Mesendoderm (in vitro differentiated cells): ENCODE results near the gene LTO1.

Experiments
- DNase-seq: peaks from one replicate; pipeline ENCODE4 v3.0.0; 2013
- H2AK5ac ChIP-seq: 2 replicates; pipeline ENCODE4 v1.6.1; 2013; ENCODE audit warnings: low read length, inconsistent platforms
- H2BK120ac ChIP-seq: 2 replicates; pipeline ENCODE4 v1.6.1; 2013; ENCODE audit warnings: low read depth, mild to moderate bottlenecking, low read length, moderate library complexity, mixed read lengths
- H2BK15ac ChIP-seq: replicated peaks from 2 replicates; pipeline ENCODE4 v1.6.1; 2013; ENCODE audit warnings: low read depth, mild to moderate bottlenecking, moderate library complexity
- H2BK5ac ChIP-seq: 2 replicates; pipeline ENCODE4 v1.6.1; 2013; ENCODE audit warnings: low read length, inconsistent platforms
- H3K18ac ChIP-seq: 2 replicates; pipeline ENCODE4 v1.6.1; 2013; ENCODE audit warnings: mild to moderate bottlenecking, low read length, mixed read lengths
- H3K23ac ChIP-seq: one replicate; pipeline ENCODE4 v1.6.1; 2013; ENCODE audit warnings: low read length
- H3K27ac ChIP-seq: 2 replicates; pipeline ENCODE4 v1.5.1; 2013; ENCODE audit warnings: low read depth, mild to moderate bottlenecking, inconsistent platforms, low read length, moderate library complexity
- H3K27me3 ChIP-seq: 2 replicates; pipeline ENCODE4 v1.6.1; 2013; ENCODE audit warnings: low read length, control low read depth, mild to moderate bottlenecking, inconsistent platforms; ENCODE audit not compliant: insufficient read depth, poor library complexity
- H3K36me3 ChIP-seq: 2 replicates; pipeline ENCODE4 v1.6.1; 2013; ENCODE audit warnings: low read length, inconsistent platforms; ENCODE audit not compliant: control insufficient read depth, insufficient read depth
- H3K4ac ChIP-seq: one replicate; pipeline ENCODE4 v1.6.1; 2013; ENCODE audit warnings: low read depth, mild to moderate bottlenecking, low read length, moderate library complexity
- H3K4me1 ChIP-seq: 2 replicates; pipeline ENCODE4 v1.6.1; 2013; ENCODE audit warnings: low read depth, low read length, inconsistent platforms; ENCODE audit not compliant: control insufficient read depth
- H3K4me2 ChIP-seq: 2 replicates; pipeline ENCODE4 v1.6.1; 2013; ENCODE audit warnings: low read length
- H3K4me3 ChIP-seq: 2 replicates; pipeline ENCODE4 v1.5.1; 2013; ENCODE audit warnings: mild to moderate bottlenecking, low read length
- H3K56ac ChIP-seq: one replicate; pipeline ENCODE4 v1.6.1; 2013; ENCODE audit warnings: low read length
- H3K79me1 ChIP-seq: 2 replicates; pipeline ENCODE4 v1.6.1; 2013; ENCODE audit warnings: low read length, inconsistent platforms
- H3K79me2 ChIP-seq: 2 replicates; pipeline ENCODE4 v1.6.1; 2013; ENCODE audit warnings: mild to moderate bottlenecking, low read length; ENCODE audit not compliant: control insufficient read depth, insufficient read depth
- H3K9ac ChIP-seq: 2 replicates; pipeline ENCODE4 v1.6.1; 2013; ENCODE audit warnings: low read length, inconsistent platforms
- H4K5ac ChIP-seq: one replicate; pipeline ENCODE4 v1.6.1; 2013; ENCODE audit warnings: low read length
- H4K8ac ChIP-seq: one replicate; pipeline ENCODE4 v1.6.1; 2013; ENCODE audit warnings: low read depth, mild to moderate bottlenecking, control low read depth, low read length, moderate library complexity
- WGBS: extraction: QIAGEN DNeasy Blood & Tissue Kit; methylation state at CpG from one replicate; pipeline ENCODE4 v1.1.7; 2013; ENCODE audit warnings: low lambda C conversion rate, missing lambda C conversion rate; ENCODE audit not compliant: insufficient coverage; ENCODE audit errors: extremely low coverage; 5-methylcytosine and 5-hydroxymethylcytosine counted together

Gene LTO1

DNA sequence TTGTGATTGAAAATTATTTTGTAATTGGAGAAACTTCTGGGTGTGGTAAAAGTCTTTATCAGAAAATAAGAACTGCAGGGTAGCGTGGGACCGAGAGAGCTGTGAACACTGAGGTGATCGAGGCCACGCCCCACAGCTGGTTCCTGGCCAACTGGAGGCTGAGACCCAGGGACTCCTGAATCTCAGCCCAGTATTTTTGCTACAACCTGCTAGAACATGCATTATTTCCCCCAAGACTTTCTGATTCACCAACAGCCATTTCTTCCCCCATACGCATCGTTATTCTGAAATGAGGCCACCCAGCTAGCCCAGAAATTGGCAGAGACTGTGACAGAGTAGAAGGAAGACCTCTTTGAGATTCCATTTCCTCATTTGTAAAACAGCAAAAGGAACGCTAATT is 32.0 kb upstream of the LTO1 start:
- H3K18ac ChIP-seq, result no peak overlapping the region
- no peak overlapping the region for H3K23ac ChIP-seq
- peaks cover 2% of the 10 kb centered on the region for H3K27me3 ChIP-seq
- H3K79me1 ChIP-seq, result no peaks in the 10 kb centered on the region
- no peak for DNase-seq
- no peak overlapping the region for H2BK15ac ChIP-seq
- H2AK5ac ChIP-seq, result no peak overlapping the region
- no peaks in the 10 kb centered on the region for H3K4me1 ChIP-seq
- no peak overlapping the region for H2BK120ac ChIP-seq
- H3K79me2 ChIP-seq, result no peaks in the 10 kb centered on the region
- H3K9ac ChIP-seq, result no peak overlapping the region
- no peak overlapping the region for H4K8ac ChIP-seq
- H3K4ac ChIP-seq, result no peak overlapping the region
- H4K5ac ChIP-seq, result no peak overlapping the region
- H3K27ac ChIP-seq, result no peak overlapping the region
- no peak overlapping the region for H3K4me2 ChIP-seq
- no CpG with 5 or more reads among the region's 7 CpGs for WGBS
- no peak overlapping the region for H2BK5ac ChIP-seq
- H3K36me3 ChIP-seq, result no peaks in the 10 kb centered on the region
- no peak overlapping the region for H3K56ac ChIP-seq
- no peak overlapping the region for H3K4me3 ChIP-seq

- Histone ChIP-seq H2BK5ac (no peak overlapping the region), H3K4me1 (no peaks in the 10 kb centered on the region), H3K79me2 (no peaks in the 10 kb centered on the region), H4K5ac (no peak overlapping the region), H3K9ac (no peak overlapping the region), H3K4me2 (no peak overlapping the region), H3K56ac (no peak overlapping the region), H3K4ac (no peak overlapping the region), H2AK5ac (no peak overlapping the region), H3K27me3 (peaks cover 2% of the 10 kb centered on the region), H3K4me3 (no peak overlapping the region), H2BK15ac (no peak overlapping the region), H3K79me1 (no peaks in the 10 kb centered on the region), H3K23ac (no peak overlapping the region), H2BK120ac (no peak overlapping the region), H3K36me3 (no peaks in the 10 kb centered on the region), H3K18ac (no peak overlapping the region), H4K8ac (no peak overlapping the region), H3K27ac (no peak overlapping the region)
- WGBS, result no CpG with 5 or more reads among the region's 20 CpGs
- no peak for DNase-seq
These were observed 31.0 kb upstream of the LTO1 start for GRCh38 chr11:69705901-69706787.

DNA sequence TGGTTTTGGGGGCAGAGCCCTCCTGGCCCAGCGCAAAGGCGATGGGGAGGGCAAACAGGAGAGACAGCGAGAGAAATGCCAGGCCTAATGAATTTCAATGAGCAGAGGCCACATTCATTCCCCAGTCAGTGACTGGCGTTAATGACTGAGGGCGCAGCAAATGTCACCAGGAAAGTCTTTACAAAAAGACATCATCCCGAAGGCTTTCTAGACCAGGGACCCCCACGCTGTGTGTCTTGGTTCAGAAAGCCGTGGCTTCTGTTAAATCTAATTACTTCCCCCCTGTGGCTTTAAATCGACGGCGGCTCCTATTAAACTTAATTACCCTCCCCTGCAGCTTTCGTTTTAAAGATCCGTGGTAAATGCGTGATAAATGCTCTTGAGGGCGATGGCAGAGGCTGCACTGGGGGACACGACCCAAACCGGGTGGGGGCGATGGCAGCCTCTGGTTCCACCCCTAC is 30.2 kb upstream of the LTO1 start:
- peaks cover 2% of the 10 kb centered on the region for H3K27me3 ChIP-seq
- no peak overlapping the region for H2BK5ac ChIP-seq
- H3K56ac ChIP-seq, result no peak overlapping the region
- no peak overlapping the region for H4K5ac ChIP-seq
- no peak overlapping the region for H3K4me3 ChIP-seq
- DNase-seq, result no peak
- no peak overlapping the region for H3K23ac ChIP-seq
- no peaks in the 10 kb centered on the region for H3K79me1 ChIP-seq
- H4K8ac ChIP-seq, result no peak overlapping the region
- H3K4me1 ChIP-seq, result no peaks in the 10 kb centered on the region
- no peak overlapping the region for H3K4ac ChIP-seq
- no peaks in the 10 kb centered on the region for H3K36me3 ChIP-seq
- H2AK5ac ChIP-seq, result no peak overlapping the region
- no peaks in the 10 kb centered on the region for H3K79me2 ChIP-seq
- no peak overlapping the region for H3K27ac ChIP-seq
- no peak overlapping the region for H3K18ac ChIP-seq
- no CpG with 5 or more reads among the region's 18 CpGs for WGBS
- H3K4me2 ChIP-seq, result no peak overlapping the region
- no peak overlapping the region for H2BK15ac ChIP-seq
- no peak overlapping the region for H2BK120ac ChIP-seq
- no peak overlapping the region for H3K9ac ChIP-seq

DNA sequence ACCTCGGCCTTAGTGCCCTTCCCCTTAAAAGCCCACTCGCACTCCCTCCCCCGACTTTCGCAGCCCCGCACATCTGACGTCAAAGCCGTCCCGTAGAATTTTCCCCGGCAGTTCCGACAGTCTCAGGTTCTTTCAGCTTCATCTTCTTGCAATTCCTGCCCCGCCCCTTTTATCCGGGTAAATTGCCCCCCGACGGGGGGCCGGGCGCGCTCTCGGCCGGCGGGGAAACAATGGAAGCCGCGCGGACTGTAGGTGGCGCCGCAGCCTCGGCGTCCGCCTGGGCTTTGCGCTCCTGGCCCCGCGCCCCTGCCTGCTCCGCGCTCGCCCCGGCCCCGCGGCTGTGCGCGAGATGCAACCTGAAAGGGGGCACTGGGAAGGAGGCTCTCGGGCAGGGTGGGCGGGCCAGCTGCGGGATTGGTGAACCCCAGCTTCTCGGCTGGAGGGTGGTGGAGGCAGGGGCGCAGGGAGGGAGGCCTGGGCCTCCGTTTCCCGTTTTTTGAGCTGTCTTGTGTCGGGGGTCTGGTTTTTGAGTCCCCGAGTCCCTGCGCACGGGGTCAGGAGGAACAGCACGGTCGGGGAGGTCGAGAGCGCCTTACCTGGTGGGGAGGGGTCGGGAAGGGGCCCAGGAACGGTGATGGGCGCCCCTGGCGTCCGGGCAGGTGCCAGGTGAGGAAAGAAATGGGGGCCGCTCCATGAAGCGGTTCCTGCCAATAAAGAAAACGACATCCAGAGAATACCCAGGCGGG is 29.5 kb upstream of the LTO1 start:
- Histone ChIP-seq H2BK15ac (no peak overlapping the region), H3K4me1 (no peaks in the 10 kb centered on the region), H2AK5ac (no peak overlapping the region), H3K27me3 (peaks cover 2% of the 10 kb centered on the region), H3K56ac (peak overlapping the region; percentile 65), H3K4me3 (peak overlapping the region; percentile 22), H3K27ac (no peak overlapping the region), H3K4ac (no peak overlapping the region), H2BK120ac (no peak overlapping the region), H3K79me2 (no peaks in the 10 kb centered on the region), H3K18ac (peak overlapping the region; percentile 63), H3K4me2 (peak overlapping the region; percentile 72), H4K5ac (no peak overlapping the region), H3K9ac (peak overlapping the region; percentile 39), H4K8ac (no peak overlapping the region), H3K23ac (no peak overlapping the region), H3K36me3 (no peaks in the 10 kb centered on the region), H2BK5ac (no peak overlapping the region), H3K79me1 (no peaks in the 10 kb centered on the region)
- DNase-seq, result peak; percentile 95
- no CpG with 5 or more reads among the region's 63 CpGs for WGBS

DNA sequence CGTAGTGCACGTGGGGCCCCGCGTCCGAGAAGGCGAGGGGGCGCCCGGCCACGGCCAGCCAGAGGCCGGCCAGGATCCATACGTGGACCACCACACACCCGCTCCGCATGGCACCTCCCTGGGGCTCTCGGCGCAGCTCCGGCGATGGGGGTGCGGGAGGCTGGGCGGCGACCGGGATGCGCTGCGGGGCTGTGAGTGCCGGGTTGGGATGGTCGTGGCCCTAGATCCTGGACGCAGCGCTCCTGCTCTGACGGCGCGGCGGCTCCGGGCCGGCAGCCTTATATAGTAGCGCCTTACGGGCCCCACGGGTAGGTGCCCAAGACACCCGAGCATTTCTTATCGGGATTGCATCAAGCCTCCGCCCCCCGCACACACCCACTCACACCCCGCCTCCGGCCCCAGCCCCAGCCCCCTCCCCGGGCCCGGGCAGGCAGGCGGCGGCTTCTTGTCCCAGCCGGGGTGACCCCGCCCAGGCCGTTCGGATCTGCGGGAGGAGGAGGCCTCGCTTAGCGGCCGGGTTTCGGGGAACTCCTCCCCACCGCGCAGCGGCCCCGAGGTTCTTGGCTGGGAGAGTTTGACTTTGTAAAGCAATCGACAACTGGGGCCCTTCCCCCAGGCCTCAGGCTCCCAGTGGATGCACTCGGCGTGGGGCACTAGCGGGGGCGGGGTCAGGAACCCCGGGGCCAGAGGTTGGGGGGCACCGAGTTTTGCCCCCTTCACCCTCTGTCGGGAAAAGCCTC is 28.8 kb upstream of the LTO1 start, which contains the start of gene FGF19:
FGF19 (minus strand) TSS at position 255 of the 740 bp plus-strand sequence; CDS start at position 109, 146 bp downstream.
- H3K18ac ChIP-seq, result peak within 1 kb of the TSS; percentile 63
- H2BK5ac ChIP-seq, result no peak within 1 kb of the TSS
- H3K4me1 ChIP-seq, result no peaks in the 10 kb centered on the region
- H3K9ac ChIP-seq, result peak within 1 kb of the TSS; percentile 39
- no peak within 1 kb of the TSS for H4K8ac ChIP-seq
- H2AK5ac ChIP-seq, result no peak within 1 kb of the TSS
- H3K27ac ChIP-seq, result no peak within 1 kb of the TSS
- H3K36me3 ChIP-seq, result no peaks in the 10 kb centered on the region
- H3K4me3 ChIP-seq, result peak within 1 kb of the TSS; percentile 22
- no peaks in the 10 kb centered on the region for H3K79me1 ChIP-seq
- H3K23ac ChIP-seq, result peak within 1 kb of the TSS; percentile 95
- H3K79me2 ChIP-seq, result no peaks in the 10 kb centered on the region
- H3K56ac ChIP-seq, result peak within 1 kb of the TSS; percentile 65
- WGBS, result no CpG with 5 or more reads among the region's 67 CpGs
- peaks cover 2% of the 10 kb centered on the region for H3K27me3 ChIP-seq
- DNase-seq, result peak; percentile 64
- H3K4me2 ChIP-seq, result peak within 1 kb of the TSS; percentile 72
- H4K5ac ChIP-seq, result no peak within 1 kb of the TSS
- no peak within 1 kb of the TSS for H2BK120ac ChIP-seq
- no peak within 1 kb of the TSS for H2BK15ac ChIP-seq
- H3K4ac ChIP-seq, result no peak within 1 kb of the TSS
